Activated T-cell treated with anti-CD3 and anti-CD28 coated beads for 1 hour (primary cell): Measurements from ENCODE around the gene RAB40C.

Experiments used
- DNase-seq: peaks from one replicate; pipeline ENCODE4 v3.0.0-alpha.2; 2020; ENCODE audit warnings: low read depth

Gene RAB40C

GRCh38 chr16:647173-647902 lies 57.5 kb downstream of the RAB40C start:
- DNase-seq = no peak

GRCh38 chr16:648071-648780 lies 58.4 kb downstream of the RAB40C start:
- no peak for DNase-seq

GRCh38 chr16:648781-649589 lies 59.1 kb downstream of the RAB40C start, which contains the start of gene WDR90:
Gene WDR90 (plus strand): TSS chr16:649365. CDS start chr16:649417, 52 bp downstream.
- peak; percentile 89 for DNase-seq

- no peak for DNase-seq
Observed at GRCh38 chr16:649631-650030, 59.8 kb downstream of the RAB40C start.

GRCh38 chr16:651844-652243 lies 62.0 kb downstream of the RAB40C start:
- no peak for DNase-seq

GRCh38 chr16:652454-653305 lies 62.8 kb downstream of the RAB40C start:
- no peak for DNase-seq

- no peak for DNase-seq
Observed at GRCh38 chr16:654034-654433, 64.2 kb downstream of the RAB40C start.

GRCh38 chr16:657487-657886 lies 67.6 kb downstream of the RAB40C start:
- DNase-seq = no peak

- no peak for DNase-seq
Observed at GRCh38 chr16:658679-659571, 69.1 kb downstream of the RAB40C start.

- DNase-seq = no peak
Observed at GRCh38 chr16:659618-660017, 69.8 kb downstream of the RAB40C start.

GRCh38 chr16:660132-660458 lies 70.2 kb downstream of the RAB40C start:
- no peak for DNase-seq

- peak; percentile 52 for DNase-seq
Observed at GRCh38 chr16:660459-661183, 70.8 kb downstream of the RAB40C start.

GRCh38 chr16:661184-661821 lies 71.4 kb downstream of the RAB40C start:
- no peak for DNase-seq

DNA sequence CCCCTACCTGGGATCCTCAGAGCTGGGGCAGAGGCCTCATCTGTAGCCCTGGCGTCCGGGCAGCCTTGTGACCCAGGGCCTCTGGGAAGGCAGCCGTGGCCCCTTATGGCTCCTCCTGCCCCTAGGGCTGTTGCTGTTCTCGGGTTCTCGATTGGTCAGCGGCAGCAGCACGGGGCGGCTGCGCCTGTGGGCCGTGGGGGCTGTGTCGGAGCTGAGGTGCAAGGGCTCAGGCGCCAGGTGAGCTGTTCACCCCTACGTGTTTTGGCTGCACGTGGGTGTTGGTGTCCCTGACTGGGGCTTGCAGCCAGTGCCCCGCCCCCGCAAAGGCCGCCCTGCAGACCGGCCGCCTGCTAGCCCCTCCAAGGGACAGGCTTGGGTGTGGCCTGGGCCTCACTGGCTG lies 72.2 kb downstream of the RAB40C start:
- no peak for DNase-seq

DNA sequence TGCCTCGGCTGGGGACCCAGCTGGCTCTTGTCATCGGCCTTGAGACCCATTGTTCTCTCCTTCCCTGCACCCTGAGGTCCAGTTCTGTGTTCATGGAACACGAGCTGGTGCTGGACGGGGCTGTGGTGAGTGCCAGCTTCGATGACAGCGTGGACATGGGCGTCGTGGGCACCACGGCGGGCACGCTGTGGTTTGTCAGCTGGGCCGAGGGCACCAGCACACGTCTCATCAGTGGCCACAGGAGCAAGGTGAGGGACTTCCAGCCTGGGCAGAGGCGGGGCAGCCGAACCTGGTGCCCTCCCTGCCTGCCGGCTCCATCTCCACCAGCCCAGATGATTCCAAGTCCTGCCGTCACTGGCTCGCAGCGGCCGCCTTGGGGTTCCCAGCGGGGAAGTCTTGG lies 72.7 kb downstream of the RAB40C start:
- DNase-seq = no peak

GRCh38 chr16:666572-666971 lies 76.7 kb downstream of the RAB40C start:
- DNase-seq = no peak

DNA sequence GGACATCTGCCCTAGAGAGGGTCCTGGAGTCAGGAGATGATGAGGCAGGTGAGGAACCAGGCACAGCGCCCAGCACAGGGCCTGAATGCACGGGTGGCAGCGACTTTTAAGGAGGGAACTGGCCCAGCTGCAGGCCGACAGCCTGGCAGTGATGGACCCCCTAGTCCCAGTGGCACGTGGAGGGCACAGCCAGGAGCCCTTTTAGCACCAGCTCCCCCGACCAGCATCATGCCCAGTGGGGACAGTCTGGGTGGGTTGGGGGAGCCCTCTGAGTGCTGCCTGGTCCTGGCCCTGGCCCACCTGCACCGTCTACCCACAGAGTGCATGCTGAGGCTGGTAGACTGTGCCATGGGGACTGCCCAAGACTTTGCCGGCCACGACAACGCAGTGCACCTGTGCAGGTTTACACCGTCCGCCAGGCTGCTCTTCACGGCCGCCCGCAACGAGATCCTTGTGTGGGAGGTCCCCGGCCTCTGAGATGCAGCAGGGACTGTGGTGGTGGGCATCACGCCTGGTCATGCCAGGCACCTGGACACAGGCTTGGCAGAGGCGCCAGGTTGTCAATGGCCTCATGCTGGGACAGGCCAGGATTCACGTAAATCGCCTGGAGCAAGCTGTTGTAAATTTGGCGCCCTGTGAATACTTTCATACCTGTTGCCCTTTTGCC lies 77.4 kb downstream of the RAB40C start:
- no peak for DNase-seq

- peak; percentile 91 for DNase-seq
Observed at GRCh38 chr16:667780-668518, 78.1 kb downstream of the RAB40C start, which contains the start of gene RHOT2. Gene RHOT2 (plus strand): TSS chr16:668132. CDS start chr16:668200, 68 bp downstream.
